ENCODE results near the gene USB1. TPM values are rescaled to one million over a fixed set of nuclear protein-coding genes. Genes with fewer than 3 reads are reported as not detected.

USB1 gene
- total and polyA plus RNA-seq, 2 donors (not counting 1 experiment from before 2014, with no cell fraction given) = 18.8 to 32.7 TPM

GRCh38 chr16:58036943-58037342 is 35.7 kb downstream of the USB1 start:
- no peak for DNase-seq (ENCODE audit: low read depth in 2 of 2)
- H3K9me3 ChIP-seq (ENCODE audit: control insufficient read depth, insufficient read depth, low read depth, low read length) = no peaks in the 10 kb centered on the region

GRCh38 chr16:58037365-58038057 is 36.3 kb downstream of the USB1 start:
- H3K27ac ChIP-seq (ENCODE audit: insufficient read depth, low read length) = no peak overlapping the region
- no peaks in the 10 kb centered on the region for H3K27me3 ChIP-seq (ENCODE audit: control insufficient read depth, insufficient read depth, low read length)
- no peak overlapping the region for H2AFZ ChIP-seq (ENCODE audit: low read length)
- no peak for TF ChIP-seq EZH2 (IDR thresholded peaks at IDR 0.05; ENCODE audit: low read length, missing control alignments)
- TF ChIP-seq CTCF (conservative IDR thresholded peaks at IDR 0.05 in 1 of 2, IDR thresholded peaks at IDR 0.05 in 1 of 2; ENCODE audit: low read depth in 1 of 2, low read length in 2 of 2) = no peak
- H3K36me3 ChIP-seq (ENCODE audit: control insufficient read depth, insufficient read depth, low read length) = no peaks in the 10 kb centered on the region
- H3K9me3 ChIP-seq (ENCODE audit: control insufficient read depth, insufficient read depth, low read depth, low read length) = no peaks in the 10 kb centered on the region
- H3K4me1 ChIP-seq (ENCODE audit: control insufficient read depth, extremely low read depth, insufficient read depth, low read length) = no peaks in the 10 kb centered on the region
- no peak overlapping the region for H3K9ac ChIP-seq (ENCODE audit: insufficient read depth, low read length)
- no peaks in the 10 kb centered on the region for H3K79me2 ChIP-seq (ENCODE audit: control insufficient read depth, insufficient read depth, low read length)
- no peak overlapping the region for H3K4me2 ChIP-seq (ENCODE audit: extremely low read depth, insufficient read depth, low read length)
- H4K20me1 ChIP-seq (ENCODE audit: control insufficient read depth, extremely low read depth, insufficient read depth, low read length) = no peaks in the 10 kb centered on the region
- H3K4me3 ChIP-seq (replicated peaks in 1 of 4; ENCODE audit: control extremely low read depth in 1 of 4, insufficient read depth in 1 of 4, low read depth in 3 of 4, low read length in 4 of 4) = no peak overlapping the region
- DNase-seq (ENCODE audit: low read depth in 2 of 2) = no peak

More at GRCh38 chr16:58036943-58037342, 35.7 kb downstream of the USB1 start:
- Histone ChIP-seq H3K4me1 (ENCODE audit: control insufficient read depth, extremely low read depth, insufficient read depth, low read length) (no peaks in the 10 kb centered on the region), H4K20me1 (ENCODE audit: control insufficient read depth, extremely low read depth, insufficient read depth, low read length) (no peaks in the 10 kb centered on the region), H3K9ac (ENCODE audit: insufficient read depth, low read length) (no peak overlapping the region), H3K36me3 (ENCODE audit: control insufficient read depth, insufficient read depth, low read length) (no peaks in the 10 kb centered on the region), H3K4me2 (ENCODE audit: extremely low read depth, insufficient read depth, low read length) (no peak overlapping the region), H3K79me2 (ENCODE audit: control insufficient read depth, insufficient read depth, low read length) (no peaks in the 10 kb centered on the region), H3K4me3 (replicated peaks in 1 of 4; ENCODE audit: control extremely low read depth in 1 of 4, insufficient read depth in 1 of 4, low read depth in 3 of 4, low read length in 4 of 4) (no peak overlapping the region), H3K27me3 (ENCODE audit: control insufficient read depth, insufficient read depth, low read length) (no peaks in the 10 kb centered on the region), H2AFZ (ENCODE audit: low read length) (no peak overlapping the region), H3K27ac (ENCODE audit: insufficient read depth, low read length) (no peak overlapping the region)
- TF ChIP-seq CTCF (conservative IDR thresholded peaks at IDR 0.05 in 1 of 2, IDR thresholded peaks at IDR 0.05 in 1 of 2; ENCODE audit: low read depth in 1 of 2, low read length in 2 of 2) (no peak), EZH2 (IDR thresholded peaks at IDR 0.05; ENCODE audit: low read length, missing control alignments) (no peak)

- Histone ChIP-seq H3K9me3 (ENCODE audit: control insufficient read depth, insufficient read depth, low read depth, low read length) (no peaks in the 10 kb centered on the region), H2AFZ (ENCODE audit: low read length) (no peak overlapping the region), H3K9ac (ENCODE audit: insufficient read depth, low read length) (no peak overlapping the region), H3K79me2 (ENCODE audit: control insufficient read depth, insufficient read depth, low read length) (no peaks in the 10 kb centered on the region), H3K36me3 (ENCODE audit: control insufficient read depth, insufficient read depth, low read length) (no peaks in the 10 kb centered on the region), H3K4me1 (ENCODE audit: control insufficient read depth, extremely low read depth, insufficient read depth, low read length) (no peaks in the 10 kb centered on the region), H3K27me3 (ENCODE audit: control insufficient read depth, insufficient read depth, low read length) (no peaks in the 10 kb centered on the region), H3K4me2 (ENCODE audit: extremely low read depth, insufficient read depth, low read length) (no peak overlapping the region), H4K20me1 (ENCODE audit: control insufficient read depth, extremely low read depth, insufficient read depth, low read length) (no peaks in the 10 kb centered on the region), H3K27ac (ENCODE audit: insufficient read depth, low read length) (no peak overlapping the region), H3K4me3 (replicated peaks in 1 of 4; ENCODE audit: control extremely low read depth in 1 of 4, insufficient read depth in 1 of 4, low read depth in 3 of 4, low read length in 4 of 4) (no peak overlapping the region)
- TF ChIP-seq EZH2 (IDR thresholded peaks at IDR 0.05; ENCODE audit: low read length, missing control alignments) = no peak
- TF ChIP-seq CTCF (conservative IDR thresholded peaks at IDR 0.05 in 1 of 2, IDR thresholded peaks at IDR 0.05 in 1 of 2; ENCODE audit: low read depth in 1 of 2, low read length in 2 of 2) = no peak
- no peak for DNase-seq (ENCODE audit: low read depth in 2 of 2)
Observed at GRCh38 chr16:58038219-58038641, 37.0 kb downstream of the USB1 start.
